ENCODE data around the gene DNAI7. TPM values are rescaled to one million over a fixed set of nuclear protein-coding genes. Genes with fewer than 3 reads are reported as not detected.

Gene DNAI7
- total and polyA plus RNA-seq, 2 of the 8 experiments (the other 6 are each of a cell fraction or from before 2014, with no cell fraction given): 0.12 to 0.28 TPM

DNA sequence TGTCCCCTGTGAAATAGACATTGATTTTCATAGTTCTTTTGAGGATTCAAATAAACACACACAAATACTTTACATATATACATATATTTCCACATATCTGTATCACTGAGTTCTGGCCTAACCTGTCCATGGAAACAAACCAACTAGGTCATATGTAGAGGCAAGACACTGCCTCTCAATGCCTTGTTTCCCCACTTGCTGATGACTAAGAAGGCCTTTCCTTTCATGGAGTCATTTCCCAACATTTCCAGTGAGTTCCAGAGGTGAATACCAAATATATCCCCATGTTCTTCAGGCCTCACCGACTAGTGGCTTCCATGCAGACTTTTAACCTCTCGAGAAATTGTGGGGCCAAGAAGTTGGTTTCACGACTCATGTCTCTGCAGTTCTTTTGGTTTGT lies 120.8 kb downstream of the DNAI7 start (continued):
- TF ChIP-seq CHD7 (IDR thresholded peaks at IDR 0.05; ENCODE audit: insufficient replicate concordance, low read length) (no peak), CHD1 (IDR thresholded peaks at IDR 0.05; ENCODE audit: low read depth, low read length) (no peak), JUND (IDR thresholded peaks at IDR 0.05; ENCODE audit: low read length) (no peak), SIX5 (IDR thresholded peaks at IDR 0.05; ENCODE audit: low read depth, low read length) (no peak), TAF1 (IDR thresholded peaks at IDR 0.05; ENCODE audit: low read depth, low read length) (no peak), CREB1 (IDR thresholded peaks at IDR 0.05) (no peak), EP300 (IDR thresholded peaks at IDR 0.05; ENCODE audit: borderline replicate concordance in 1 of 2, low read depth in 2 of 2, low read length in 2 of 2) (no peak), GTF2F1 (IDR thresholded peaks at IDR 0.05; ENCODE audit: borderline replicate concordance, low read depth, low read length) (no peak)
